GM13977 (cell line): ENCODE results near the gene MRPL53.
"Not testable (repeated sequence)": the region's sequence is repeated elsewhere in the genome, so short reads cannot be mapped to it uniquely, and the experiment has no call there.

ENCODE experiments used
- DNase-seq: peaks from one replicate; pipeline ENCODE4 v3.0.0; 2012; ENCODE audit warnings: low spot score
- in situ Hi-C: fragments of 300-500 bp; cut with MboI; formaldehyde crosslinking; loops from one replicate; pipeline ENCODE4 v1.12.0; 2022; ENCODE audit warnings: low sequenced_read_pairs, low pct_unique_long_range_greater_than_20kb, mixed read lengths, inconsistent platforms; ENCODE audit not compliant: unreplicated experiment
- TF ChIP-seq, protein P1 (sequence below): IDR thresholded peaks from 2 replicates; pipeline ENCODE4 v1.5.1; 2012; ENCODE audit warnings: mild to moderate bottlenecking, control low read depth; ENCODE audit not compliant: insufficient read depth; ENCODE audit errors: extremely low read depth, missing control alignments

Gene MRPL53

DNA sequence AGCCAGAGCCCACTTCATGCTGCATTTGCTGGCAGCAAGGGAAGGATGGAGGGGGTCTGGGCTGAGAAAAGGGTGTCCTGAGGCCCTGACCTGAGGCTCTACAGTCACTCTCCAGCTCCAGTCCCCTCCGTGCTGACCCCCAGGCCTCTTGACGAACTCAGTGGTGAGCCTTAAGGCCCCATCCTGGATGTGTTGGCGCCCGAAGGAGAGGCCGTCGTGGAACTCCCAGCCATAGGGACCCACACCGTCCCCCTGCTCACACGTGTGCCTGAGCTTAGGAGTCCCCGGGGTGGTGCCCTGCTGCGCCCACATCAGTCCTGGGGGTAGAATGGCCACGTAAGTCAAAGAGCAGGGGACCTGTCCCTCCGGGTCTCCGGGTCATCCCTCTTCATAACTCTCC is 8.1 kb downstream of the MRPL53 start:
- no peak for DNase-seq
- in situ Hi-C loops: no loop called here
- TF ChIP-seq, protein P1, sequence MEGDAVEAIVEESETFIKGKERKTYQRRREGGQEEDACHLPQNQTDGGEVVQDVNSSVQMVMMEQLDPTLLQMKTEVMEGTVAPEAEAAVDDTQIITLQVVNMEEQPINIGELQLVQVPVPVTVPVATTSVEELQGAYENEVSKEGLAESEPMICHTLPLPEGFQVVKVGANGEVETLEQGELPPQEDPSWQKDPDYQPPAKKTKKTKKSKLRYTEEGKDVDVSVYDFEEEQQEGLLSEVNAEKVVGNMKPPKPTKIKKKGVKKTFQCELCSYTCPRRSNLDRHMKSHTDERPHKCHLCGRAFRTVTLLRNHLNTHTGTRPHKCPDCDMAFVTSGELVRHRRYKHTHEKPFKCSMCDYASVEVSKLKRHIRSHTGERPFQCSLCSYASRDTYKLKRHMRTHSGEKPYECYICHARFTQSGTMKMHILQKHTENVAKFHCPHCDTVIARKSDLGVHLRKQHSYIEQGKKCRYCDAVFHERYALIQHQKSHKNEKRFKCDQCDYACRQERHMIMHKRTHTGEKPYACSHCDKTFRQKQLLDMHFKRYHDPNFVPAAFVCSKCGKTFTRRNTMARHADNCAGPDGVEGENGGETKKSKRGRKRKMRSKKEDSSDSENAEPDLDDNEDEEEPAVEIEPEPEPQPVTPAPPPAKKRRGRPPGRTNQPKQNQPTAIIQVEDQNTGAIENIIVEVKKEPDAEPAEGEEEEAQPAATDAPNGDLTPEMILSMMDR: no peak

DNA sequence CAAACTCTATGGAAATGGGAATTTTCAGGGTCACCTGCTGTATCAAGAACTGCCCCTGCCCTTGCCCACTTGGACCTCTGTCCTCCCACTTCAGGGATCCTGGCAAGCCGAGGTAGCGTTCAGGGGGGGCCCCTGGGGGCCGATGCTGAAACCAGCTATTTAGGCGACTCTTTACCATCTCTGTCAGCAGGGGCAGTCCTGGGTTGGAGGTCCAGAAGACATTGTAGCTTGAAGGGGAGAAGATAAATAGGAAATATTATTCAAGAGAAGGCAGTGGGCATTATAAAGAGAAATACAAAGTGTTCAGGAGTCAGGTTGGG is 9.7 kb downstream of the MRPL53 start:
- in situ Hi-C loops: no loop called here
- DNase-seq: no peak
- TF ChIP-seq, protein P1: no peak

DNA sequence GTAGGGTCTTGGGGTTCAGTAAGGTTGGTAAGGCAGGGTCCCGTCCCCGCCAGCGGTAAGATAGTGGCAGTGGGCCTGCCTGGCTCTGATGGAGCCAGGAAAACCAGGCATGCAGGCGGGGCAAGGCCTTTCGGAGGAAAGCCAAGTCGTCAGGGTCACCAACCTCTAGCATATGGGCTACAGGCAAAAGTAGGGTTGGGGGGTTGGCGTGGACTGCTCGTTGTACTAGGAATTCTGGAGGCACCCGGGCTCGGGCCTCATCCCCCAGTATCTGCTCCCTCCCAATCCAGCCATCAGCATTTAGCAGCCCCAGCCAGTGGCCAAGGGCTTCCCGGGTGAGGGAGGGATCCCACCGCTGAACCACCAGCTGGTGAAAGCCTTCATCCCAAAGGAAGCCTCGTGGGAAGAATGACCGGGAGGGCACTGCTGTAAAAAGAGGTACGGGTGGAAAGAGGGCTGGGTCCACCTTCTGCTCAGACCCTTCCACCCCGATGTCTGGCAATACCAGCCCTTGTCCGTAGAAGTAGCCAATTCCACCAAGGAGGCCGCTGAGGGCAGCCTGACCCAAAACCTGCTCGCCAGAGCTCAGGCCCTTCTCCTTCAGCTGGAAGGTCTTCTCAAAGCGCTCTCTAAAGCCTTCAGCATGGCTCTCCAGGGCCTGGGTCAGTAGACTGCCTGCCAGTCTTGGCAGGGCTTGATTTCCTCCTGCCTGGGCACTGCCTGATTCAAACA is 10.3 kb downstream of the MRPL53 start:
- in situ Hi-C loops: no loop called here
- no peak for DNase-seq
- TF ChIP-seq, protein P1: no peak

DNA sequence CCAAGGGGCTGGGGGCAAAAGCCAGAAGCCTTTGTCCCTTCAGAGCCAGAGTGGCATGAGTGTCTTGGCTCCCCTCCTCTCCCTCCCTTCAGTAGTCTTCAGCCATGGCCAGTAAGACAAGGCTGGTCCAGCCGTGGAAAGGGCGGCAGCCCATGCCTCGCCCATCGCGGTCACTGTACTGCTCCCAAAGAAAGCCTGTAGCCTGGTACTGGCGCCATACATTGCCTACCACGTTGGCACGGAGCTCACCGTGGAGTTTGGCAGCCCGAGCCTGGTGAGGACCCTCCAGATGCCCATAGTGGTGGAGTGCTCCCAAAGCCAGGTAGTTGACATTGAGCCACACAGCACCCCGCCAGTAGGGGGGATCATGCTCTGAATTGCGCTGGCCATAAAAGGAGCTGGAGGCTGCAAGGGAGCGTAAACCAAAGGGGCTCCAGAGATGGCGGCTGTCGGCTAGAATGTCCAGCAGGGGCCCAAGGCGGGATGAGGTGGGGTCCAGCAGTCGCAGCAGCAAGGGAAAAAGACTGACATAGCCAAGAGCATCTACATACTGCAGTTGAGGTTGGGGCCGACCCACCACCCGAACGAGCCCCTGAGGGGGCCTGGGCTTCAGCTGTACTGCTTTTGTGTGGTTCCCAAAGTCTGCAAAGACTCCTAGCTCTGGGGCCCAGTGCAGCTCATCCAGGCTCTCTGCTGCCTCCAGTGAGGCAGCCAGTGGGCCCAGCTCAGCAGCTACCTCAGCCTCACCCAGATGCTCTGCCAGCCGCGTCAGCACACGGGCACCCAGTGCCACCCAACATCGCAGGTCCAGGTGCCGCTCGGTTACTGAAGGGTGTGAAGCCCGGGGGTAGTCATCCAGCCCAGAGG is 11.1 kb downstream of the MRPL53 start:
- in situ Hi-C loops: no loop called here
- TF ChIP-seq, protein P1: peak; percentile 33
- DNase-seq: no peak

DNA sequence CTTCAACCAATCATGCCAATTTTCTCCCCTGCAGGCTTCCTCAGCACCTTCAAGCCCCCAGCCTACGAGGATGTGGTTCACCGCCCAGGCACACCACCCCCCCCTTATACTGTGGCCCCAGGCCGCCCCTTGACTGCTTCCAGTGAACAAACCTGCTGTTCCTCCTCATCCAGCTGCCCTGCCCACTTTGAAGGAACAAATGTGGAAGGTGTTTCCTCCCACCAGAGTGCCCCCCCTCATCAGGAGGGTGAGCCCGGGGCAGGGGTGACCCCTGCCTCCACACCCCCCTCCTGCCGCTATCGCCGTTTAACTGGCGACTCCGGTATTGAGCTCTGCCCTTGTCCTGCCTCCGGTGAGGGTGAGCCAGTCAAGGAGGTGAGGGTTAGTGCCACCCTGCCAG is 12.3 kb downstream of the MRPL53 start:
- in situ Hi-C loops, DNase-seq: not testable (repeated sequence)

DNA sequence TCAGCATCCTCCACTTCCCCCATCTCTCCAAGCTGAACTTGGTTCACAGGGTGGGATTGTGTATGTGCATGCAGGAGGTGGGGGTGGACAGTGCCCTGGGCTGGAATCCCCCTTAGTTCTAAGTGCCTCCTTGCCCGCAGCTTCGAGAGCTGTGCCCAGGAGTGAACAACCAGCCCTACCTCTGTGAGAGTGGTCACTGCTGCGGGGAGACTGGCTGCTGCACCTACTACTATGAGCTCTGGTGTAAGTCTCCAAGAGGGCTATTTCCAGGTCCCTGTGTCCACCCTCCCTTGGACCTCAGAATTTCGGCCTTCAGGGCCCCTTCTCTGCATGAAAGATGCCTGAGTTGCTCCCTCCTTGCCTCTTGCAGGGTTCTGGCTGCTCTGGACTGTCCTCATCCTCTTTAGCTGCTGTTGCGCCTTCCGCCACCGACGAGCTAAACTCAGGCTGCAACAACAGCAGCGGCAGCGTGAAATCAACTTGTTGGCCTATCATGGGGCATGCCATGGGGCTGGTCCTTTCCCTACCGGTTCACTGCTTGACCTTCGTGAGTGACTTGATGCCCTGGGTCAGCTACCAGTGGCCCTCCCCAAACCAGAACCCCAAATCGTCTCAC is 12.9 kb downstream of the MRPL53 start:
- in situ Hi-C loops, DNase-seq: not testable (repeated sequence)

DNA sequence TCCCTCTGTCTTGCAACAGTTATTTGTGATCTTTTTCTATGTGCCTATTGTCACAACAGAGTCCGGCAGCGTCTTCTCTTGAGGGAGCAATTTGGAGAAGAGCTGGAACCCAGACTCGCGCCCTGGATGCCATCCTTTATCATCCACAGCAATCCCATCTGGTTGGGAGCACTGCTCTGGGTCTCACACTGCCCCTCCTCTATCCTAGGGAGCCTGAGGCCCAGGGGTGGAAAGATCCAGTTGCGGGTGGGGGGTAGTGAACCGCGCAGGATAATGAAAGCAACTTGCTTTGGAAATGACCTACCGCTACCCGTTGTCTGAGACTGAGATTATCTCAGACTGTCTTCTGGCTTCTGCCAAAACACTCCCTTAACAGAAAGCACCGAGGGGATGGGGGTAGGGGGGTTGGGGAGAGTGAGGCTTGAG is 13.5 kb downstream of the MRPL53 start:
- in situ Hi-C loops: no loop called here
- no peak for DNase-seq
- TF ChIP-seq, protein P1: no peak
